KMS-11 (cell line): ENCODE measurements around the gene LSM3.

Experiments
- H2AFZ ChIP-seq: fragments of 200-600 bp; sonication (generic); 2 replicates; pipeline ENCODE4 v1.6.1; 2016; ENCODE audit warnings: antibody characterized with exemption, mixed run types, low read depth
- H3K27ac ChIP-seq: fragments of 200-600 bp; sonication (generic); 2 replicates; pipeline ENCODE4 v1.6.1; 2016; ENCODE audit warnings: mild to moderate bottlenecking, mixed run types
- H3K27me3 ChIP-seq: fragments of 200-600 bp; sonication (generic); 2 replicates; pipeline ENCODE4 v1.6.1; 2017; ENCODE audit warnings: mild to moderate bottlenecking, low read depth, mixed run types, moderate library complexity; ENCODE audit not compliant: insufficient read depth
- H3K36me3 ChIP-seq: fragments of 200-600 bp; sonication (generic); 2 replicates; pipeline ENCODE4 v1.6.1; 2017; ENCODE audit warnings: mild to moderate bottlenecking, mixed run types; ENCODE audit not compliant: insufficient read depth
- H3K4me1 ChIP-seq: fragments of 200-600 bp; sonication (generic); 2 replicates; pipeline ENCODE4 v1.6.1; 2016; ENCODE audit warnings: mild to moderate bottlenecking, low read depth, mixed run types; ENCODE audit not compliant: poor library complexity, severe bottlenecking
- H3K4me2 ChIP-seq: fragments of 200-600 bp; sonication (generic); 2 replicates; pipeline ENCODE4 v1.7.0; 2016; ENCODE audit warnings: mild to moderate bottlenecking, mixed run types
- H3K4me3 ChIP-seq: fragments of 200-600 bp; sonication (generic); IDR thresholded peaks from 2 replicates; pipeline ENCODE4 v1.6.1; 2017; ENCODE audit warnings: low read depth, low read length, mixed read lengths; ENCODE audit not compliant: insufficient read depth
- H3K79me2 ChIP-seq: fragments of 200-600 bp; sonication (generic); 2 replicates; pipeline ENCODE4 v1.6.1; 2016; ENCODE audit warnings: low read depth, mixed run types; ENCODE audit not compliant: insufficient read depth
- H3K9ac ChIP-seq: fragments of 200-600 bp; sonication (generic); 2 replicates; pipeline ENCODE4 v1.6.1; 2016; ENCODE audit warnings: mild to moderate bottlenecking, mixed run types
- H4K20me1 ChIP-seq: fragments of 200-600 bp; sonication (generic); 2 replicates; pipeline ENCODE4 v1.6.1; 2016; ENCODE audit warnings: mild to moderate bottlenecking, mixed run types; ENCODE audit not compliant: insufficient read depth
- TF ChIP-seq, protein P1 (sequence below): fragments of 200-600 bp; sonication (generic); conservative IDR thresholded peaks from 2 replicates; pipeline ENCODE4 v1.6.1; 2017; ENCODE audit warnings: low read depth, mild to moderate bottlenecking, antibody characterized with exemption, low read length, moderate library complexity, mixed read lengths

The LSM3 gene

DNA sequence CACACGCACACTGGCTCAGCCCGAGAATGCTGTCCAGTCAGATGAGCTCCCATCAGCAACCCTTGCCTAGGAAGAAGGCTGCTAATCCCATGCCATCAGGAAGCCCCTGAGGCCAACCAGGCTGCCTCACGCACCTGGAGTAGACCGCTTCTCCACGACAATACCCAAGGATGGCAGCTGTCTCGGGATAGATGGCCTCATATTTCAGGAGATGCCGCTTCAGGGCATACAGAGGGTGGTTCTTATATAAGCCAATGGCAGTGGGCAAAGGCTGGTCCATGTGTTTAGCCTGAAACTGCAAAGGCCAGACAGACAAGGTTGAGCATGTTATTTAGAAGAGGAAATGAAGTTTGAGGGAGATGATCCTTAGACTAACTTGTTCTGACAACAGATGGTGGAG lies 22.4 kb upstream of the LSM3 start:
- H2AFZ ChIP-seq: no peak overlapping the region
- H3K9ac ChIP-seq: no peak overlapping the region
- no peak overlapping the region for H3K4me2 ChIP-seq
- TF ChIP-seq, protein P1, sequence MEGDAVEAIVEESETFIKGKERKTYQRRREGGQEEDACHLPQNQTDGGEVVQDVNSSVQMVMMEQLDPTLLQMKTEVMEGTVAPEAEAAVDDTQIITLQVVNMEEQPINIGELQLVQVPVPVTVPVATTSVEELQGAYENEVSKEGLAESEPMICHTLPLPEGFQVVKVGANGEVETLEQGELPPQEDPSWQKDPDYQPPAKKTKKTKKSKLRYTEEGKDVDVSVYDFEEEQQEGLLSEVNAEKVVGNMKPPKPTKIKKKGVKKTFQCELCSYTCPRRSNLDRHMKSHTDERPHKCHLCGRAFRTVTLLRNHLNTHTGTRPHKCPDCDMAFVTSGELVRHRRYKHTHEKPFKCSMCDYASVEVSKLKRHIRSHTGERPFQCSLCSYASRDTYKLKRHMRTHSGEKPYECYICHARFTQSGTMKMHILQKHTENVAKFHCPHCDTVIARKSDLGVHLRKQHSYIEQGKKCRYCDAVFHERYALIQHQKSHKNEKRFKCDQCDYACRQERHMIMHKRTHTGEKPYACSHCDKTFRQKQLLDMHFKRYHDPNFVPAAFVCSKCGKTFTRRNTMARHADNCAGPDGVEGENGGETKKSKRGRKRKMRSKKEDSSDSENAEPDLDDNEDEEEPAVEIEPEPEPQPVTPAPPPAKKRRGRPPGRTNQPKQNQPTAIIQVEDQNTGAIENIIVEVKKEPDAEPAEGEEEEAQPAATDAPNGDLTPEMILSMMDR: no peak
- no peaks in the 10 kb centered on the region for H3K4me1 ChIP-seq
- no peak overlapping the region for H3K27ac ChIP-seq
- H3K4me3 ChIP-seq: no peak overlapping the region
- no peaks in the 10 kb centered on the region for H3K36me3 ChIP-seq
- H3K79me2 ChIP-seq: no peaks in the 10 kb centered on the region
- H4K20me1 ChIP-seq: no peaks in the 10 kb centered on the region
- H3K27me3 ChIP-seq: no peaks in the 10 kb centered on the region

DNA sequence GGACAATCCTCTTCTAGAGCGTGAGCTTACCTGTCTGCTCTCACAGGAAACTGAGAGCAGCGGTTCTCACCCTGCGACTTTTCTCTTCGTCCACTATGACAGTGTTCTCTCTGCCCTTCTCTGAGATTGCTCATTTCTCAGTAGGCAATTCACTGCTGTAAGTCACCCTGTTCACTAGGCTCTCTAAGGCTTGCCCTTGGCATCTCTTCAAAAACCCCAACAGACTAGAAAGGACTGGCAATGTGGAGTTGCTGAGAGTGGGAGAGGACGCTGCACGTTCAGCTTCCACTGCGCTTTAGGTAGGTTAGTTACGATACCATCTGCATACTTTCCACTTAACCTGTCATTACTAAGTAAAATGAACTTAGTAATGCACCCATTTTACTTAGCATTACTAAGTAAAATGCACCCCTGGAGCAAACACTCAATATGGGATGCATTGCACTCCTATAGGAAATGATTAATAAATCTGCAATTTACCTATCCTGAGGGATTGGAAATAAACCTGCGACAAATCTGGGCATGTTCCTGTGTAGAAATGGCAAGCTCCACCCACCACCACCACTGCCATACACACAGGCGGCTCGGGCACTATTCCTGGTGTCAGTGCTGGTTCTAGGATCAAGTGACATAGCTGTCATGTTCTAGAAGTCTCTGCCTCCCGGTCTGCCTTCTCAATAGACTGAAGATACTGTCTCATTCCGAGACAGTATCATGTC lies 21.6 kb upstream of the LSM3 start:
- Histone ChIP-seq H3K4me3 (no peak overlapping the region), H3K4me2 (no peak overlapping the region), H3K9ac (no peak overlapping the region), H3K27me3 (no peaks in the 10 kb centered on the region), H3K27ac (no peak overlapping the region), H3K36me3 (no peaks in the 10 kb centered on the region), H2AFZ (no peak overlapping the region), H3K4me1 (no peaks in the 10 kb centered on the region), H4K20me1 (no peaks in the 10 kb centered on the region), H3K79me2 (no peaks in the 10 kb centered on the region)
- TF ChIP-seq, protein P1: no peak

DNA sequence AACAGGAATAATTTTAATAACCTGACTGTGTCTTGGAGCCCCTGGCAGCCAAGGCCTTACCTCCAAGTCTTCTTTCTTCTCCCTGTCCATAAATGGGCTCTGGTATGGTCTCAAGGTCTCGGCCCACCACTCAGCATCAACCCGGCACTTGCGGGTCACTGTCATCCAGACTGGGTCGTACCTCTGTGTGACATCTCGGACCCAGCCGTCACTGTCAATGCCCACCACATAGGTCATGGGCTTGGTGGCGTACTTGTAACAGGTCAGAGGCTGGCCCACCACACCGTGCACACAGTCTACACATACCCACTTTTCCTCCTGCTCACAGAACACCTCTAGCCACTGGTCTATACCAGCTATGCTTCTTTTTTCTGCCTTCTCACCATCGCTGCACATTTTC lies 20.7 kb upstream of the LSM3 start:
- H3K27ac ChIP-seq: no peak overlapping the region
- TF ChIP-seq, protein P1: no peak

DNA sequence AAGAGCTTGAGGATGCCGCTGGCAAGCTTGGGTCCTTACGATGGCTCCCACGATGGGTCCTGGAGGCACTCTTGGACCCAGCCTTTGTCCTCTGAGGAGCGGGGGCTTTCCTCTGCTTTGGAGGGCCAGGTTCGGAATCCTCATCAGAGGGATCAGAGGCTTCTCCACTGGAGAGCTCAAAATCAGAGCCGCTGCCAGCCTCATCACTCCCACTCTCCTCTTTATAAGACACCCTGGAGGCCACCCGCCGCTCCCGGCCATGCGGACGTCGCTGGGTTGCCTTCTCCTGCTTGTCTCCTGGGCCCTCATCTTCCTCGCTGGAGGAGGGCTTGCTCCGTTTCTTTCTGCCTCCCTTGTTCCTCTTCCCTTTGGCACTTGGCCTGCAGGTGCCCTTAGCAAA lies 20.2 kb upstream of the LSM3 start:
- Histone ChIP-seq H4K20me1 (no peaks in the 10 kb centered on the region), H3K4me2 (no peak overlapping the region), H3K79me2 (no peaks in the 10 kb centered on the region), H3K27ac (no peak overlapping the region), H3K36me3 (no peaks in the 10 kb centered on the region), H2AFZ (no peak overlapping the region), H3K27me3 (no peaks in the 10 kb centered on the region), H3K9ac (no peak overlapping the region), H3K4me3 (no peak overlapping the region), H3K4me1 (no peaks in the 10 kb centered on the region)
- TF ChIP-seq, protein P1: no peak

More for the DNA sequence above, 20.7 kb upstream of the LSM3 start:
- H3K9ac ChIP-seq: no peak overlapping the region
- no peak overlapping the region for H2AFZ ChIP-seq
- no peak overlapping the region for H3K4me2 ChIP-seq
- no peaks in the 10 kb centered on the region for H3K36me3 ChIP-seq
- no peak overlapping the region for H3K4me3 ChIP-seq
- H3K27me3 ChIP-seq: no peaks in the 10 kb centered on the region
- H3K79me2 ChIP-seq: no peaks in the 10 kb centered on the region
- H4K20me1 ChIP-seq: no peaks in the 10 kb centered on the region
- H3K4me1 ChIP-seq: no peaks in the 10 kb centered on the region
